HG02943 (cell line): ENCODE measurements around the gene TPPP.
"Not testable (repeated sequence)": the region's sequence is repeated elsewhere in the genome, so short reads cannot be mapped to it uniquely, and the experiment has no call there.

Experiments
- ATAC-seq: cut with Tn5 transposase; IDR thresholded peaks from one replicate; pipeline ENCODE4 v1.9.1; 2021; ENCODE audit warnings: mild to moderate bottlenecking, low read depth, moderate library complexity; ENCODE audit not compliant: unreplicated experiment

The TPPP gene

GRCh38 chr5:679166-679895, 13.8 kb downstream of the TPPP start:
- ATAC-seq, result not testable (repeated sequence)

DNA sequence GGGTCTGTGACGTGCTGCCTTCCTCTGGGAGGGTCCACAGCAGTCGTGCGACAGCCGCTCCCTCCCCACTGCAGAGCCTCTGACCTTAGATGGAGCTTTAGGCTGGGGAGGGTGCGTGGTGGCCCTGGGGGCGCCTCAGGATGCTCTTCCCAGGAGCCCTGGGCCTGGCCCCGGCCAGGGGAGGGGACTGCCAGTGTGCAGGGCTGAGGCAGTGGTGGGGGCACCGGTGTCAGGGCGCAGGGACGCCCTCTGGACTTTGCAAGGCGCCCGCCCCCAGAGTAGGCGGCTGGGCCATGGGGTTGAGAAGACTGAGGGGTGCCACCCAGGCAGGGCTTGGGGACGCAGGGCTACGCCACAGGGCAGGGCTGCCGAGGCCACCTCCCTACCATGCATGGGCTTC, 14.6 kb downstream of the TPPP start:
- not testable (repeated sequence) for ATAC-seq

GRCh38 chr5:677131-678101, 15.7 kb downstream of the TPPP start:
- ATAC-seq, result no peak

DNA sequence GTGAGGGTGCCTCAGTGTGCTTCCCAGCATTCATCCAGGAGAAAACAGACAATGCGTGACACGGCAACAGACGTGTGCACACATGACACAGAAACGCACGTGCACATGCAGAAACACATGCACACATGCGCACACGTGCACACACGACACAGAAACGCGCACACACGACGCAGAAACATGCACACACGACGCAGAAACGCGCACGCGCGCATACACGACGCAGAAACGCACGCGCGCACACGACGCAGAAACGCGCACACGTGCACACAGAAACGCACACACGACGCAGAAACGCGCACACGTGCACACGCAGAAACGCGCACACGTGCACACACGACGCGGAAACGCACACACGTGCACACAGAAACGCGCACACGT, 16.5 kb downstream of the TPPP start:
- ATAC-seq, result no peak

DNA sequence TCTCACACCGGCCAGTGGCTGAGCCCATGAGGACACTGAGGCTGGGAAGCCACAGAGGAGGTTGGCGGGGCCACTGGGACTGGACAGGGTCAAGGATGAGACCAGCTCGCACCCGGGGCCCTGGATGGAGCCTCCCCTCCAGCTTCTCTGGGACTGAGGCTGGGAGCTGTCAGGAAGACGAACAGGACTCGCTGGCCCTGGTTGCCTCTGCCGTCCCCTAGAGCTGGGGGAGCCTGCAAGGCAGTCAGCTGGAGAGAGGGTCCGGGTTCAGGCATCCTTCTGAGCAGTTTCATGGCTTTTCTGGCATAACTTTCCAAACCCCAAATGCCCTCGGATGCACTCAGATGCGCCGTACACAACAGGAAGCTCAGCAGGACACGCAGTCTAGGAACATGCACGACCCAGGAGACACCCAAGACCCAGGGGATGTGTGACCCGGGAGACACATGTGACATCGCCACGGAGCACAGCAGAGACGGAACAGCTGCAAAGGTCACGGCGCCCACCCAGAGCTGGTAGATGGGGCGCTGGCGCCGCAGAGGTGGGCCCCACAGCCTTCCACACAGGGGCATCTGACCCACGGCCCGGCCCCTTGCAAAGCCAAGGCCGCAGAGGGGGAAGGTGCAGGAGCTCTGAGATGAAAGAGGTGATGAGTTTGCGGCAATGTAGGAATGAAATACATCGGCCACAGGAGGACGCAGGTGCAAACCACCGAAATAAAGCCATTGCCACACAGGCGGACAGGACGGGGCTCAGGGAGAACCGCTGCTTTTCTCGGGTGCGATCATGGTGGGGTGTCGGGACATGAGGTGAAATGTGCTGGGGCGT, 17.1 kb downstream of the TPPP start:
- ATAC-seq, result no peak

- ATAC-seq, result no peak
Measured at GRCh38 chr5:675111-675870, 17.9 kb downstream of the TPPP start.

DNA sequence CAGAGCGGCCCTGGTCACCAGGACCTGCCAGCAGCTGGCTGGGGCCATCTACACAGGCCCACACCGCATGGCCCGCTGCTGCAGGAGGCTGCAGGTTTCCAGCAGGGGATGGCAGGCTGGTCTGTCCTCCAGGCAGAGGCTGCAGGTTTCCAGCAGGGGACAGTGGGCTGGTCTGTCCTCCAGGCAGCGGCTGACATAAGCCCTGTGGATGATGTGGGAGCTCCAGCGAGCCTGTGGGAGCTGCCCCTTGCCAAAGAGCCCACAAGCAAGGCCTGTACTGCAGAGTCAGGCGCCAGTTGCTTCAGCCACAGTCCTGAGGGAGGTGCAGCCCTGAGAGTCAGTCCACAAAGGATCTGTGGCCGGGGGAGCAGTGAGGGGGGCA, 18.5 kb downstream of the TPPP start:
- ATAC-seq, result no peak

DNA sequence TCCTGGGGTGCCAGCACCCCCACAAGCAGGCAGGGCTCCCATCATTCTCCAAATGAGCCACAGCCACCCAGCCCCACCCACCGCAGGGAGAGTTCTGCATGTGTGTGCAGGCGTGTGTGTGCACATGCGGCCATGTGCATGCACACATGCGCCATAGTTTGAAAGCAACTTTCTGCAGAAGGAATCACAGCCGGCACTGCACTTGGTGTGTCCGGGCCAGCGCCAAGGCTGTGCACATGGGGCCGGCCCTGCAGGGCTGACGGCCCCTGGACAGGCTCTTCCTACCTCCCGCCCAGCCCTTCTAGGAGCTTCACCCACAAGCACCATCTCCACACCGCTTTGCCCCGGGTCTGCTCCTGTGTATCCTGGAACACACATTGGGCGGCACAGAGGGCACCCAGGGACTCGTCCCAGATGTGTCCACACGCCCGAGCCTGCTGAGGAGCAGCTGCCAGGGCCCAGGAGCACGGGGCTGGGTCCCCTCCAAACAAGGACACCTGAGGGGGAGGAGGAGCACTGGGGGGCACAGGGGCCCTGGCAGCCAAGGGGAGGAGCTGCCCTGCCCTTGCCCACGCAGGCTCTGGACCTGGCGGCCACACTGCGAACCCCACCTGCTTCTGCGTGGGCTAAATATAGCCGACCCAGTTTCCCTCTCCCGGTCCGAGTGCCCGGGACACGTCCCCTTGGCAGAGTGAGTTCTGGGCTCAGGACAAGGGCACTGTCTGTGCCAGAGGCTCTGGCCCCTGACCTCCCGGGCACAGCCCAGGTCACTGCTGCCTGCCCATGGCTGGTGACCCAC, 19.1 kb downstream of the TPPP start:
- ATAC-seq, result no peak

DNA sequence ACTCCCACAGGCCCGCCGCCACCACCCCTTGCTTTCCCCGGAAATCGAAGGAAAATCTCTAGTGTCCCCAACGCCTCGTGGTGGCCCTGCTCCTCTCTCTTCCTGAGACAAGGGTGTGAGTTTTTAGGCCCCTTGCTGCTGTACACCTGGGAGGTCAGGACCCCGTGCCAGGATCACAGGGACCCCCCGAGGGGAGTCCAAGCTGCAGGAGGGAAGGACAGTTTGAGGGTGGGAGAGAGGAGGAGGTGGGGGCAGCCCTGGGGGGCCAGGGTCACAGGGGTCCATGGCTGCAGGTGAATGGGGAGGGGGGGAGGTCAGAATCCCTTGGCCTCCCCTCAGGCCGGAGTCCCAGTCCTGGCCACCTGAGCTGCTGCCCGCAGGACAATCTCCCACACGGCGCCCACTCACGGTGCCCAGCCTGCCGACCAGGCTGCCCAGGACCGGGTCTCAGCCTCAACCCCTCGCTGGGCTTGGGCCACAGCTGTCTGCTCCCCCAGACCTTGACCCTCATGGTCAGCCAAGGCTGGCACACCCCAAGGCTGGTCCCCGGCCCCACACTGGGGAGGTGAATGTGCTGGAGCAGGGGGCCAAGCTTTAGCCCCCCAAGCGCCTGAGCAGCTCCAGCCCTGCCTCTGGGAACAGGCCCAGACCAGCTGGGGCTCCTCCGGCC, 19.9 kb downstream of the TPPP start:
- no peak for ATAC-seq

- no peak for ATAC-seq
Measured at GRCh38 chr5:672329-673160, 20.6 kb downstream of the TPPP start.

- ATAC-seq, result no peak
Measured at GRCh38 chr5:671459-672328, 21.5 kb downstream of the TPPP start.

DNA sequence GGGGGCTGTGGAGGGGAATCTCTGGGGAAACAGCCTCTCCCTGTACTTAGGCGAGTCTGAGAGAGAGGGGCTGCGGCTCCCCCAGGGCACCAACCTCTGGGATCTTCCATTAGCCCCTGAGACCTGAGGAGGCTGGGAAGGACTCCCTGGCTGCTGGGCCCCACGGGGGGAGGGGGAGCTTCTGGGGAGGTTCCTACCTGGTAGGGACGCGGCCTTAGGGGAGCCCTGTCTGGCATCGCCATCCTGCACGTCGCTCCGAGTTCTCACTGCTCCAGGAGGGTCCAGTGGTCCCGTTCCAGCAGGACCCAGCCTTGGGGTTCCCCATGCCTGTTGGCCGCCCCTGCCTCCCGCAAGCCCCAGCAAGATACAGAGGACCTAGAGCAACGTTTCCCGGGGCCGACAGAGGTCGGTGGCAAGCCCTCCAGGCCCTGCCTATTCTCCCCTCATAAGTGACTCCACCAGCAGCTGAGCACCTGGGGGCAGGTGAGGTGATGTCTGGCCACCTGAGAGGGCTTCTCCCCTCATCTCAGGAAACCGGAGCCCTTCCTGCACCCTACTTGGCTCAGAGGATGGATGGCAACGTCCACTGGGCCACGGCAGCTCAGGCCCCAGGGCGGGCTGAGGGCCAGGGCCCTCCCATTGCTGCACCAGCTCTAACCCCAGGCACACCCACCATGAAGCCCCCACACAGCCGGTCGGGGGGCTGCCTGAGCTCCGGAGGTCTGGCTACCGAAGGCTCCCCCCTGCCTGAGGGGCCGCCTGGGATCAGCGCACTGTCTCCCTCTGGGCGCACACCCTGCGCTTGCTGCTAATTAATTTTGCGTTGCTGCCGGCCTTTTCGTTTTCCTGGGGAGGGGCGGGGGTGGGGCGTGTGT, 22.5 kb downstream of the TPPP start:
- ATAC-seq, result no peak

GRCh38 chr5:669842-670395, 23.2 kb downstream of the TPPP start:
- ATAC-seq, result no peak

- no peak for ATAC-seq
Measured at GRCh38 chr5:669111-669841, 23.9 kb downstream of the TPPP start.
